Upper lobe of left lung (tissue), 6 donors: ENCODE measurements around the gene FOXO1. TPM values are rescaled to one million over a fixed set of nuclear protein-coding genes. Genes with fewer than 3 reads are reported as not detected.

Experiments used
- ATAC-seq, 2 donors: fragments of 200-7000 bp; cut with Tn5 transposase; one replicate each; pipeline ENCODE4 v1.9.1; 2022; ENCODE audit warnings: mild to moderate bottlenecking in 2 of 2, moderate library complexity in 2 of 2; ENCODE audit not compliant: low FRiP score in 2 of 2
- DNase-seq, 2 donors: peaks; one replicate each; pipeline ENCODE4 v3.0.0-alpha.2; 2019 to 2020
- H3K27ac ChIP-seq, 4 donors: fragments of 200-600 bp; sonication (generic); one replicate each; pipeline ENCODE4 v1.5.1; 2016 to 2019
- H3K27me3 ChIP-seq, 4 donors: fragments of 200-600 bp; sonication (generic); one replicate each; pipeline ENCODE4 v1.5.1; 2017 to 2019
- H3K36me3 ChIP-seq, 4 donors: fragments of 200-600 bp; sonication (generic); one replicate each; pipeline ENCODE4 v1.5.1; 2016 to 2019
- H3K4me1 ChIP-seq, 4 donors: fragments of 200-600 bp; sonication (generic); one replicate each; pipeline ENCODE4 v1.5.1; 2018 to 2019
- H3K4me3 ChIP-seq, 4 donors: fragments of 200-600 bp; sonication (generic); one replicate each; pipeline ENCODE4 v1.5.1; 2017 to 2019; ENCODE audit warnings: mild to moderate bottlenecking in 2 of 4, moderate library complexity in 1 of 4
- H3K9me3 ChIP-seq, 4 donors: fragments of 200-600 bp; sonication (generic); one replicate each; pipeline ENCODE4 v1.5.1; 2018 to 2019
- CTCF ChIP-seq, 6 experiments: fragments of 450-650 bp in 4 of 6; fragments of 200-600 bp in 2 of 6; sonication (generic) in 2 of 6; IDR thresholded peaks; one replicate each; pipeline ENCODE4 v1.5.1; 2016 to 2019; ENCODE audit warnings: antibody characterized with exemption in 6 of 6
- EP300 ChIP-seq, 4 donors: sonication (generic); formaldehyde crosslinking; IDR thresholded peaks; one replicate each; pipeline ENCODE4 v1.5.1; 2017; ENCODE audit warnings: antibody characterized with exemption in 4 of 4, control low read depth in 2 of 4
- POLR2A ChIP-seq, 4 donors: fragments of 450-650 bp; IDR thresholded peaks; one replicate each; pipeline ENCODE4 v1.5.1; 2016 to 2017; ENCODE audit warnings: antibody characterized with exemption in 4 of 4, mild to moderate bottlenecking in 2 of 4
- POLR2AphosphoS5 ChIP-seq, 2 donors: sonication (generic); formaldehyde crosslinking; IDR thresholded peaks; one replicate each; pipeline ENCODE4 v1.5.1; 2017; ENCODE audit warnings: antibody characterized with exemption in 2 of 2
- WGBS, 2 donors: methylation state at CpG; one replicate each; pipeline ENCODE4 v1.1.5; 2017 to 2018; 5-methylcytosine and 5-hydroxymethylcytosine counted together
- total RNA-seq, 6 donors: library from RNA; depleted of rRNA in 4 of 6; stranded (reverse); fragments of >200 nt in 4 of 6; gene quantifications; one replicate each; pipeline versions ENCODE4 v1.1.0 to v1.2.1, GENCODE V29; 2016 to 2021
- donor health status: DM: no; HTN: no; CAD: no; lungs with moderate emphysema.
- donor health status: DM: no; HTN: yes; CAD: no; lungs with severe emphysema.

FOXO1 gene
- total RNA-seq, 6 donors from 2014 or later: 23.0 to 36.8 (median 31.2) TPM

- Histone ChIP-seq H3K4me3 (no peak overlapping the region), H3K9me3 (no peaks in the 10 kb centered on the region), H3K27me3 (no peaks in the 10 kb centered on the region), H3K4me1 (peaks cover 15 to 56% (median 29%) of the 10 kb centered on the region in 4 donors), H3K27ac (peak overlapping the region; percentile 26 to 46 (median 42)), H3K36me3 (no peaks in the 10 kb centered on the region)
- 56 to 62% methylated on average over 4 of the region's 4 CpGs for WGBS, 2 donors
- TF ChIP-seq POLR2A (IDR thresholded peaks at IDR 0.05): no peak
- TF ChIP-seq CTCF (IDR thresholded peaks at IDR 0.05): no peak
- no peak for TF ChIP-seq POLR2AphosphoS5 (IDR thresholded peaks at IDR 0.05)
- no peak for TF ChIP-seq EP300 (IDR thresholded peaks at IDR 0.05)
- ATAC-seq (no peak), DNase-seq (no peak)
Measured at GRCh38 chr13:40613914-40614313, 52.5 kb downstream of the FOXO1 start.

GRCh38 chr13:40613192-40613818 lies 53.1 kb downstream of the FOXO1 start:
- H3K9me3 ChIP-seq: no peaks in the 10 kb centered on the region
- TF ChIP-seq POLR2A (IDR thresholded peaks at IDR 0.05): peak in 2 of 4 donors; percentile 16 to 25
- TF ChIP-seq POLR2AphosphoS5 (IDR thresholded peaks at IDR 0.05): peak in 1 of 2 donors; percentile 45
- TF ChIP-seq CTCF (IDR thresholded peaks at IDR 0.05): no peak
- DNase-seq (peak in 1 of 2 donors; percentile 47), ATAC-seq (peak; percentile 50 to 53)
- peak overlapping the region; percentile 26 to 46 (median 42) for H3K27ac ChIP-seq
- no peaks in the 10 kb centered on the region for H3K27me3 ChIP-seq
- no peaks in the 10 kb centered on the region for H3K36me3 ChIP-seq
- WGBS, 2 donors: 20 to 35% methylated on average over 7 of the region's 7 CpGs
- no peak overlapping the region for H3K4me3 ChIP-seq
- peaks cover 15 to 53% (median 29%) of the 10 kb centered on the region in 4 donors for H3K4me1 ChIP-seq

- Histone ChIP-seq H3K4me3 (no peak overlapping the region), H3K36me3 (no peaks in the 10 kb centered on the region), H3K4me1 (peaks cover 10 to 42% (median 24%) of the 10 kb centered on the region in 4 donors), H3K27me3 (no peaks in the 10 kb centered on the region), H3K9me3 (no peaks in the 10 kb centered on the region), H3K27ac (peak overlapping the region in 1 of 4 donors; percentile 46)
- TF ChIP-seq CTCF (IDR thresholded peaks at IDR 0.05) (no peak), EP300 (IDR thresholded peaks at IDR 0.05) (no peak), POLR2A (IDR thresholded peaks at IDR 0.05) (no peak), POLR2AphosphoS5 (IDR thresholded peaks at IDR 0.05) (no peak)
- no peak for ATAC-seq
- 84 to 86% methylated on average over 2 of the region's 2 CpGs for WGBS, 2 donors
- DNase-seq: no peak
Measured at GRCh38 chr13:40612041-40612440, 54.4 kb downstream of the FOXO1 start.

- ATAC-seq: no peak
- H3K27ac ChIP-seq: no peak overlapping the region
Measured at GRCh38 chr13:40611635-40612034, 54.8 kb downstream of the FOXO1 start.

More at GRCh38 chr13:40611635-40612034, 54.8 kb downstream of the FOXO1 start:
- TF ChIP-seq POLR2A (IDR thresholded peaks at IDR 0.05) (no peak), CTCF (IDR thresholded peaks at IDR 0.05) (no peak), EP300 (IDR thresholded peaks at IDR 0.05) (no peak), POLR2AphosphoS5 (IDR thresholded peaks at IDR 0.05) (no peak)
- no peak for DNase-seq
- Histone ChIP-seq H3K27me3 (no peaks in the 10 kb centered on the region), H3K36me3 (no peaks in the 10 kb centered on the region), H3K4me1 (peaks cover 10 to 40% (median 23%) of the 10 kb centered on the region in 4 donors), H3K4me3 (no peak overlapping the region), H3K9me3 (no peaks in the 10 kb centered on the region)
- 95 to 96% methylated on average over 7 of the region's 7 CpGs for WGBS, 2 donors
